DND-41 (cell line): ENCODE results near the gene BRD9.
"Not testable (repeated sequence)": the region's sequence is repeated elsewhere in the genome, so short reads cannot be mapped to it uniquely, and the experiment has no call there.

Source experiments
- ATAC-seq: fragments of 200-7000 bp; cut with Tn5 transposase; 3 replicates; pipeline ENCODE4 v1.9.1; 2021; ENCODE audit warnings: low read depth; ENCODE audit not compliant: insufficient read depth
- DNase-seq: peaks from one replicate; pipeline ENCODE4 v3.0.0-alpha.2; 2020
- H2AFZ ChIP-seq: 2 replicates; pipeline ENCODE4 v1.6.0; 2012; ENCODE audit warnings: low read depth, low read length
- H3K27ac ChIP-seq: 2 replicates; pipeline ENCODE4 v1.5.1; 2012; ENCODE audit warnings: low read length, inconsistent platforms
- H3K27me3 ChIP-seq: fragments of 200-600 bp; sonication (generic); 2 replicates; pipeline ENCODE4 v1.6.0; 2012; ENCODE audit warnings: low read length, mild to moderate bottlenecking, inconsistent platforms; ENCODE audit not compliant: insufficient read depth, poor library complexity
- H3K36me3 ChIP-seq: 2 replicates; pipeline ENCODE4 v1.5.1; 2012; ENCODE audit warnings: low read length, inconsistent platforms; ENCODE audit not compliant: insufficient read depth
- H3K4me1 ChIP-seq: 2 replicates; pipeline ENCODE4 v1.5.1; 2012; ENCODE audit warnings: mild to moderate bottlenecking, low read length; ENCODE audit not compliant: insufficient read depth
- H3K4me2 ChIP-seq: 2 replicates; pipeline ENCODE4 v1.6.0; 2012; ENCODE audit warnings: mild to moderate bottlenecking, moderate library complexity, low read length, inconsistent platforms; ENCODE audit not compliant: insufficient read depth
- H3K4me3 ChIP-seq, 2 experiments: fragments of 200-600 bp in 1 of 2; shearing (Covaris generic) in 1 of 2; 2 replicates each; pipeline ENCODE4 v1.5.1; 2012 to 2016; ENCODE audit warnings: inconsistent platforms in 2 of 2, low read length in 2 of 2, mild to moderate bottlenecking in 2 of 2, low read depth in 1 of 2, moderate library complexity in 1 of 2
- H3K79me2 ChIP-seq: 2 replicates; pipeline ENCODE4 v1.6.0; 2012; ENCODE audit warnings: low read length, inconsistent platforms; ENCODE audit not compliant: insufficient read depth
- H3K9ac ChIP-seq: 2 replicates; pipeline ENCODE4 v1.6.0; 2012; ENCODE audit warnings: low read depth, mild to moderate bottlenecking, inconsistent platforms, low read length, moderate library complexity
- H3K9me3 ChIP-seq: 2 replicates; pipeline ENCODE4 v1.5.1; 2012; ENCODE audit warnings: low read length, moderate library complexity, mild to moderate bottlenecking, inconsistent platforms; ENCODE audit not compliant: insufficient read depth, severe bottlenecking
- H4K20me1 ChIP-seq: 2 replicates; pipeline ENCODE4 v1.6.0; 2012; ENCODE audit warnings: low read length; ENCODE audit not compliant: insufficient read depth
- CTCF ChIP-seq: IDR thresholded peaks from 2 replicates; pipeline ENCODE4 v1.5.1; 2012; ENCODE audit warnings: borderline replicate concordance, low read length, moderate library complexity, mild to moderate bottlenecking; ENCODE audit not compliant: poor library complexity, severe bottlenecking; ENCODE audit errors: extremely low read depth
- EZH2 ChIP-seq: IDR thresholded peaks from 3 replicates; pipeline ENCODE4 v1.6.1; 2012; ENCODE audit warnings: borderline replicate concordance, low read depth, mild to moderate bottlenecking, moderate library complexity, low read length, inconsistent platforms; ENCODE audit not compliant: severe bottlenecking

The BRD9 gene

GRCh38 chr5:854217-854616 lies 38.4 kb downstream of the BRD9 start:
- DNase-seq (no peak), ATAC-seq (no peak)
- no peaks in the 10 kb centered on the region for H3K9me3 ChIP-seq
- H3K9ac ChIP-seq: no peak overlapping the region
- no peak for TF ChIP-seq EZH2
- TF ChIP-seq CTCF: no peak
- no peaks in the 10 kb centered on the region for H3K27me3 ChIP-seq
- no peaks in the 10 kb centered on the region for H3K36me3 ChIP-seq
- H3K4me3 ChIP-seq: no peak overlapping the region
- H3K79me2 ChIP-seq: no peaks in the 10 kb centered on the region
- no peaks in the 10 kb centered on the region for H3K4me1 ChIP-seq
- no peak overlapping the region for H3K27ac ChIP-seq
- H3K4me2 ChIP-seq: no peak overlapping the region
- no peak overlapping the region for H2AFZ ChIP-seq
- H4K20me1 ChIP-seq: peaks cover 25% of the 10 kb centered on the region

GRCh38 chr5:853416-854090 lies 39.0 kb downstream of the BRD9 start:
- H4K20me1 ChIP-seq: peaks cover 23% of the 10 kb centered on the region
- H3K4me2 ChIP-seq, H3K79me2 ChIP-seq, H3K36me3 ChIP-seq, H3K9ac ChIP-seq, ATAC-seq, H3K9me3 ChIP-seq, H3K27ac ChIP-seq, H3K4me3 ChIP-seq, DNase-seq, H3K4me1 ChIP-seq, H2AFZ ChIP-seq, H3K27me3 ChIP-seq: not testable (repeated sequence)

- no peaks in the 10 kb centered on the region for H3K27me3 ChIP-seq
- no peak overlapping the region for H3K27ac ChIP-seq
- no peaks in the 10 kb centered on the region for H3K4me1 ChIP-seq
- H3K9ac ChIP-seq: no peak overlapping the region
- H3K36me3 ChIP-seq: no peaks in the 10 kb centered on the region
- H4K20me1 ChIP-seq: peaks cover 22% of the 10 kb centered on the region
- H3K4me3 ChIP-seq: no peak overlapping the region
- no peak for DNase-seq
- no peak overlapping the region for H2AFZ ChIP-seq
- H3K79me2 ChIP-seq: no peaks in the 10 kb centered on the region
- TF ChIP-seq CTCF (no peak), EZH2 (no peak)
- H3K9me3 ChIP-seq: no peaks in the 10 kb centered on the region
- no peak for ATAC-seq
- no peak overlapping the region for H3K4me2 ChIP-seq
Observed at GRCh38 chr5:852431-853401, 39.9 kb downstream of the BRD9 start.

GRCh38 chr5:852018-852417 lies 40.6 kb downstream of the BRD9 start:
- H3K4me1 ChIP-seq: no peaks in the 10 kb centered on the region

More at GRCh38 chr5:852018-852417, 40.6 kb downstream of the BRD9 start:
- no peaks in the 10 kb centered on the region for H3K79me2 ChIP-seq
- TF ChIP-seq CTCF (no peak), EZH2 (no peak)
- no peaks in the 10 kb centered on the region for H3K9me3 ChIP-seq
- ATAC-seq (no peak), DNase-seq (no peak)
- no peak overlapping the region for H3K9ac ChIP-seq
- no peak overlapping the region for H3K4me2 ChIP-seq
- H3K36me3 ChIP-seq: no peaks in the 10 kb centered on the region
- peaks cover 22% of the 10 kb centered on the region for H4K20me1 ChIP-seq
- H2AFZ ChIP-seq: no peak overlapping the region
- H3K4me3 ChIP-seq: no peak overlapping the region
- H3K27ac ChIP-seq: no peak overlapping the region
- no peaks in the 10 kb centered on the region for H3K27me3 ChIP-seq
